Body of pancreas (tissue), 4 donors: Measurements from ENCODE around the gene SMPD1.

ENCODE experiments used
- CTCF ChIP-seq, 7 experiments: fragments of 450-650 bp in 4 of 7; fragments of 200-600 bp in 3 of 7; sonication (generic) in 3 of 7; IDR thresholded peaks; one replicate each; pipeline ENCODE4 v1.5.1; 2016 to 2019; ENCODE audit warnings: antibody characterized with exemption in 7 of 7
- POLR2A ChIP-seq, 3 donors: fragments of 450-650 bp; IDR thresholded peaks; one replicate each; pipeline ENCODE4 v1.6.1; 2016; ENCODE audit warnings: antibody characterized with exemption in 3 of 3, mild to moderate bottlenecking in 2 of 3

- TF ChIP-seq CTCF (IDR thresholded peaks at IDR 0.05) (no peak), POLR2A (IDR thresholded peaks at IDR 0.05) (no peak)
Observed at GRCh38 chr11:6431861-6432260, 41.6 kb downstream of the SMPD1 start.
